ENCODE results near the gene CDK14.

DNA sequence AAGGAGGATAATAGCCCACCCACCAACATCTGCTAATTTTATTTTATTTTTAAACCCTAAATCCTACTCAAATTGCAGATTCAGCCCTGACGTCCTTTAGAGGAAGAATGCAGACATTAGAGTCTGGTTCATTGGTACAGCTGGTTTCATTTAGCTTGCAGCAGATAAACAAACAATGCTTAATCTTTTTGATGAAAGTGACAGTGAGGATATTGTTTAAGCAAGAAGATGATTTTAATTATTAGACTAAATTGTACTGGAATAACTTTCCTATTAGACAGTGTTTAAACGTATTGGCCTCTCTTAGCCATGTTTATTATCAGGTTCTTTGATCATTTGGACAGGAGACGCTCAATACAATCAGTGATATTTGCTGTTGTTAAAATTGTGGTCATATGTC, 164.8 kb downstream of the CDK14 start:
- TF ChIP-seq POLR2AphosphoS5 (IDR thresholded peaks at IDR 0.05) (no peak), CTCF (IDR thresholded peaks at IDR 0.05) (no peak), EP300 (IDR thresholded peaks at IDR 0.05) (no peak)
